Fibroblast of lung (primary cell): ENCODE data around the gene ITGA3. TPM values are rescaled to one million over a fixed set of nuclear protein-coding genes. Genes with fewer than 3 reads are reported as not detected.

Source experiments
- DNase-seq, 2 donors: peaks; one replicate each; pipeline versions ENCODE4 v3.0.0 to v3.0.0-alpha.2; 2010; ENCODE audit warnings: low read depth in 2 of 2
- H2AFZ ChIP-seq: 2 replicates; pipeline ENCODE4 v1.5.1; 2012; ENCODE audit warnings: low read length, control low read depth, inconsistent platforms
- H3K27ac ChIP-seq: 2 replicates; pipeline ENCODE4 v1.5.1; 2011; ENCODE audit warnings: low read length, control low read depth; ENCODE audit not compliant: insufficient read depth
- H3K27me3 ChIP-seq: 2 replicates; pipeline ENCODE4 v1.5.1; 2011; ENCODE audit warnings: mild to moderate bottlenecking, low read length; ENCODE audit not compliant: control insufficient read depth, insufficient read depth
- H3K36me3 ChIP-seq: 2 replicates; pipeline ENCODE4 v1.5.1; 2011; ENCODE audit warnings: low read length; ENCODE audit not compliant: control insufficient read depth, insufficient read depth
- H3K4me1 ChIP-seq: 2 replicates; pipeline ENCODE4 v1.5.1; 2011; ENCODE audit warnings: low read length; ENCODE audit not compliant: control insufficient read depth, insufficient read depth; ENCODE audit errors: extremely low read depth
- H3K4me2 ChIP-seq: 2 replicates; pipeline ENCODE4 v1.5.1; 2011; ENCODE audit warnings: low read length, control low read depth; ENCODE audit not compliant: insufficient read depth; ENCODE audit errors: extremely low read depth
- H3K4me3 ChIP-seq, 4 experiments: fragments of 200-600 bp in 1 of 4; sonication (generic) in 1 of 4; replicated peaks in 1 of 4; 2 replicates each; pipeline ENCODE4 v1.5.1; 2011 to 2016; ENCODE audit warnings: low read length in 4 of 4, low read depth in 3 of 4, mild to moderate bottlenecking in 3 of 4, control low read depth in 2 of 4, inconsistent platforms in 1 of 4, mixed read lengths in 1 of 4; ENCODE audit not compliant: insufficient read depth in 1 of 4; ENCODE audit errors: control extremely low read depth in 1 of 4
- H3K79me2 ChIP-seq: 2 replicates; pipeline ENCODE4 v1.5.1; 2012; ENCODE audit warnings: mild to moderate bottlenecking, low read length, inconsistent platforms; ENCODE audit not compliant: control insufficient read depth, insufficient read depth
- H3K9ac ChIP-seq: 2 replicates; pipeline ENCODE4 v1.5.1; 2011; ENCODE audit warnings: mild to moderate bottlenecking, low read length, control low read depth; ENCODE audit not compliant: insufficient read depth
- H3K9me3 ChIP-seq: 2 replicates; pipeline ENCODE4 v1.5.1; 2012; ENCODE audit warnings: low read depth, low read length; ENCODE audit not compliant: control insufficient read depth, insufficient read depth
- H4K20me1 ChIP-seq: 2 replicates; pipeline ENCODE4 v1.5.1; 2011; ENCODE audit warnings: low read length; ENCODE audit not compliant: control insufficient read depth, insufficient read depth; ENCODE audit errors: extremely low read depth
- EZH2 ChIP-seq: IDR thresholded peaks from 2 replicates; pipeline ENCODE4 v1.5.1; 2012; ENCODE audit warnings: low read length, control low read depth, mild to moderate bottlenecking; ENCODE audit errors: missing control alignments
- polyA plus RNA-seq, 2 donors: library from polyadenylated mRNA; depleted of rRNA in 1 of 2; stranded (reverse) in 1 of 2; unstranded in 1 of 2; fragments of >200 nt; gene quantifications; 2 replicates each; pipeline ENCODE4 v1.2.1, GENCODE V29; 2011 to 2012; ENCODE audit warnings: missing spikeins in 1 of 2
- total RNA-seq: library from RNA; depleted of rRNA; stranded (reverse); fragments of >200 nt; gene quantifications from 2 replicates; pipeline ENCODE4 v1.2.1, GENCODE V29; 2014
- TF ChIP-seq, protein P1 (sequence below), 2 donors: IDR thresholded peaks in 1 of 2; conservative IDR thresholded peaks in 1 of 2; 1 replicate in 1 of 2; 2 replicates in 1 of 2; pipeline ENCODE4 v1.5.1; 2011 to 2012; ENCODE audit warnings: low read length in 2 of 2, control low read depth in 1 of 2, inconsistent platforms in 1 of 2, low read depth in 1 of 2, mild to moderate bottlenecking in 1 of 2

ITGA3 gene
- total and polyA plus RNA-seq, 2 donors (not counting 1 experiment from before 2014, with no cell fraction given): 67.3 to 269 TPM

DNA sequence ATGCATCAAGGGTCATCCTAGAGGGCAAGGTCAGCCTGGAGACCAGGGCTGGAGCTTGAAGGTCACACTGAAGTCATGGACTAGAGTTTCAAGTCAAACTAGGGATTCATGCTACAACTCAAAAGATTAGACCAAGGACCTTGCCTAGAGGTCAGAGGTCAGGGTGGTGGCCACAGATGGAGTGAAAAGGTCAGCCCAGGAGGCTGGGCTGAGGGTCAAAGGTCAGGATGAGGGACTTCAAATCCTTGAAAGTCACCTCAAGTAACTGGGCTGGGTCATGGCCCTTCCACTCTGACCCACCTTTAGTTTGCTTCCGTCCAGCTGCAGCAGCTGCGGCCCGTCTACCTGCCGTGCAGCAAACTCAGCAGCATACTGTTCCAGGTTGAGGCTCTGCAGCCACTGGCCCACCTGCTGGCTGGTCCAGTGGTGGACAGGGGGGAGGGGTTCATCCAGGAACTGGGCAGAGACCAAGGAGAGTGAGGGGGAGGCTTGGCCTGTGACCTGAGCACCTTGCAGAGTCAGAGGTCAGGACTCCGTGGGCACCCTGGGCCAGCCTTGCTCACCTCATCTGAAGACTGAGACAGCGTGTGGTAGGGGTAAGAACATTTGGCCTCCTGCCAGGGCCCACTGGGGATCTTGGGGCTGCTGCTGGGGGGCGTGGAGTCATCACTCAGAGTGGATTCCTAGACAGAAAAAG is 57.9 kb downstream of the ITGA3 start:
- Histone ChIP-seq H3K4me2 (no peak overlapping the region), H3K79me2 (no peaks in the 10 kb centered on the region), H3K9ac (no peak overlapping the region), H3K4me3 (no peak overlapping the region), H3K9me3 (no peaks in the 10 kb centered on the region), H3K27ac (no peak overlapping the region), H3K36me3 (no peaks in the 10 kb centered on the region), H4K20me1 (no peaks in the 10 kb centered on the region), H2AFZ (no peak overlapping the region), H3K27me3 (peaks cover 3% of the 10 kb centered on the region), H3K4me1 (peaks cover 2% of the 10 kb centered on the region)
- TF ChIP-seq, protein P1, sequence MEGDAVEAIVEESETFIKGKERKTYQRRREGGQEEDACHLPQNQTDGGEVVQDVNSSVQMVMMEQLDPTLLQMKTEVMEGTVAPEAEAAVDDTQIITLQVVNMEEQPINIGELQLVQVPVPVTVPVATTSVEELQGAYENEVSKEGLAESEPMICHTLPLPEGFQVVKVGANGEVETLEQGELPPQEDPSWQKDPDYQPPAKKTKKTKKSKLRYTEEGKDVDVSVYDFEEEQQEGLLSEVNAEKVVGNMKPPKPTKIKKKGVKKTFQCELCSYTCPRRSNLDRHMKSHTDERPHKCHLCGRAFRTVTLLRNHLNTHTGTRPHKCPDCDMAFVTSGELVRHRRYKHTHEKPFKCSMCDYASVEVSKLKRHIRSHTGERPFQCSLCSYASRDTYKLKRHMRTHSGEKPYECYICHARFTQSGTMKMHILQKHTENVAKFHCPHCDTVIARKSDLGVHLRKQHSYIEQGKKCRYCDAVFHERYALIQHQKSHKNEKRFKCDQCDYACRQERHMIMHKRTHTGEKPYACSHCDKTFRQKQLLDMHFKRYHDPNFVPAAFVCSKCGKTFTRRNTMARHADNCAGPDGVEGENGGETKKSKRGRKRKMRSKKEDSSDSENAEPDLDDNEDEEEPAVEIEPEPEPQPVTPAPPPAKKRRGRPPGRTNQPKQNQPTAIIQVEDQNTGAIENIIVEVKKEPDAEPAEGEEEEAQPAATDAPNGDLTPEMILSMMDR (conservative IDR thresholded peaks at IDR 0.05 in 1 of 2, IDR thresholded peaks at IDR 0.05 in 1 of 2; ENCODE audit: low read depth in 1 of 2, low read length in 2 of 2): no peak
- TF ChIP-seq EZH2: no peak
- DNase-seq: no peak

DNA sequence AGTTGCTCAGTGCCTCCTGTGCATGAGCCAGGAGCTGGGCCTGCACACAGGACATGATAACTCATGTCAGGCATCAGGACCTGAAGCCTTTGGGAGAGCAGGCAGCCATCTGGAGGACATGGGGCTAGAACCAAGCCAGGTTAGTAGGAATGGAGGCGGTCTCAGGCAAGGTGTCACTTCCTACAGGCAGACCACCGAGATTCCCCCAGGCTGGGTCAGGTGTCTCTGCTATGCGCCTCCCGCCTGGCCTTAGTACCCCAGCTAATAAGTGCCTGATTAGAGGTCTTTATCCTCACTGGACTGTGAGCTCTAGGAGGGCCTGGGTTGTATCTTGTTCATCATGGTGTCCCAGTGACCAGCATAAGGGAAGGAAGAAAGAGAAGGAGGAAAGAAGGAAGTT is 58.5 kb downstream of the ITGA3 start:
- Histone ChIP-seq H3K27me3 (peaks cover 3% of the 10 kb centered on the region), H3K4me2 (no peak overlapping the region), H4K20me1 (no peaks in the 10 kb centered on the region), H3K27ac (no peak overlapping the region), H3K4me3 (no peak overlapping the region), H2AFZ (no peak overlapping the region), H3K9me3 (no peaks in the 10 kb centered on the region), H3K36me3 (no peaks in the 10 kb centered on the region), H3K79me2 (no peaks in the 10 kb centered on the region), H3K4me1 (peaks cover 2% of the 10 kb centered on the region), H3K9ac (no peak overlapping the region)
- no peak for TF ChIP-seq EZH2
- TF ChIP-seq, protein P1 (conservative IDR thresholded peaks at IDR 0.05 in 1 of 2, IDR thresholded peaks at IDR 0.05 in 1 of 2; ENCODE audit: low read depth in 1 of 2, low read length in 2 of 2): no peak
- DNase-seq: no peak

DNA sequence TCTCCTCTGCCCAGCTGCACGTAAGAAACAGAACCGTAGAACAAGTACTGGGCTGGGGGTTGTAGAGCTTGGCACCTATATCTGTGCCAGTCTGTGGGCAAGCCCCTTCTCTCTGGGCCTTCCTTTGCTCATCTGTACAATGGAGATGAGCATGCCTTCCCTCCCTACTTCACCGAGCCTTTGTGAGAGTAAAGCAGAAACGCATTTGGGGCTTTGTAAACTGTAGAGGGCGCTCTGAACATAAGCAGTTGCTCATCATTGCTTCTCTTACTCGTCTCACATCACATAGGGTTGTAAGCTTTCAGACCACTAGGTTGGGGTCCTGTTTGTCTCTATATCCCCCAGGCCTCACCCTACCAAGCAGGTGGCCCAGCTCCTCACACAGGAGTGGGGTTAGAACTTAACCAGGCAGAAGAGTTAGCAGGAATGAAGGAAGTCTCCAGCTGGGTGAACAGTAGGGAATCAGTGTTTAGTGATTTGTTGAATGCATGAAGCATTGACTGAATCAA is 59.0 kb downstream of the ITGA3 start:
- Histone ChIP-seq H3K27ac (no peak overlapping the region), H3K9me3 (no peaks in the 10 kb centered on the region), H3K79me2 (no peaks in the 10 kb centered on the region), H3K4me3 (no peak overlapping the region), H3K36me3 (no peaks in the 10 kb centered on the region), H3K4me1 (peaks cover 2% of the 10 kb centered on the region), H3K27me3 (peaks cover 3% of the 10 kb centered on the region), H3K9ac (no peak overlapping the region), H4K20me1 (no peaks in the 10 kb centered on the region), H3K4me2 (no peak overlapping the region), H2AFZ (no peak overlapping the region)
- DNase-seq: peak; percentile 56 to 77
- no peak for TF ChIP-seq EZH2
- TF ChIP-seq, protein P1 (conservative IDR thresholded peaks at IDR 0.05 in 1 of 2, IDR thresholded peaks at IDR 0.05 in 1 of 2; ENCODE audit: low read depth in 1 of 2, low read length in 2 of 2): peak; percentile 63 to 81
